K562 (cell line): Measurements from ENCODE around the gene DDAH2. TPM values are rescaled to one million over a fixed set of nuclear protein-coding genes. Genes with fewer than 3 reads are reported as not detected.

Experiments used
- CC2D1A ChIP-seq: fragments of 450-650 bp; IDR thresholded peaks from 2 replicates; pipeline ENCODE4 v1.6.1; 2017; ENCODE audit warnings: mild to moderate bottlenecking
- DNMT1 ChIP-seq: fragments of 450-650 bp; IDR thresholded peaks from 2 replicates; pipeline ENCODE4 v1.6.1; 2016; ENCODE audit warnings: antibody characterized with exemption, mild to moderate bottlenecking
- ETV5 ChIP-seq: sonication (generic); formaldehyde crosslinking; IDR thresholded peaks from 2 replicates; pipeline ENCODE4 v1.4.0; 2020; ENCODE audit warnings: low read depth, mild to moderate bottlenecking, missing genetic modification reagents
- HEY1 ChIP-seq: fragments of 250-450 bp; sonication (Bioruptor Pico); IDR thresholded peaks from 2 replicates; pipeline ENCODE4 v1.5.0; 2020; ENCODE audit warnings: mild to moderate bottlenecking, moderate library complexity, borderline replicate concordance
- ILF3 ChIP-seq: fragments of 450-650 bp; IDR thresholded peaks from 2 replicates; pipeline ENCODE4 v1.6.1; 2018; ENCODE audit warnings: antibody characterized with exemption, mild to moderate bottlenecking, moderate library complexity, borderline replicate concordance
- MXD1 ChIP-seq: fragments of 250-450 bp; sonication (Bioruptor Pico); IDR thresholded peaks from 2 replicates; pipeline ENCODE4 v1.8.0; 2021; ENCODE audit warnings: borderline replicate concordance, mild to moderate bottlenecking, moderate library complexity; ENCODE audit not compliant: poor library complexity, severe bottlenecking
- MYBL2 ChIP-seq, 2 experiments: fragments of 450-650 bp in 1 of 2; sonication (generic) in 1 of 2; formaldehyde crosslinking in 1 of 2; IDR thresholded peaks; 2 replicates each; pipeline versions ENCODE4 v1.6.1 to v1.8.1; 2017 to 2022; ENCODE audit warnings: borderline replicate concordance in 1 of 2, inconsistent platforms in 1 of 2, low read depth in 1 of 2, mild to moderate bottlenecking in 1 of 2, missing genetic modification reagents in 1 of 2, moderate library complexity in 1 of 2
- MYC ChIP-seq, 2 experiments: fragments of 250-450 bp in 1 of 2; sonication (Bioruptor Pico) in 1 of 2; IDR thresholded peaks; 2 replicates each; pipeline versions ENCODE4 v1.5.1 to v1.6.1; 2012 to 2021; ENCODE audit warnings: low read depth in 2 of 2, borderline replicate concordance in 1 of 2, improper control_type of control experiment in 1 of 2, low read length in 1 of 2, mild to moderate bottlenecking in 1 of 2, moderate library complexity in 1 of 2
- POLR2A ChIP-seq: fragments of 450-650 bp; conservative IDR thresholded peaks from 2 replicates; pipeline ENCODE4 v1.6.1; 2016
- POLR3G ChIP-seq: IDR thresholded peaks from 2 replicates; pipeline ENCODE4 v1.6.1; 2011; ENCODE audit not compliant: insufficient read length, insufficient replicate concordance; ENCODE audit errors: extremely low read depth
- RCOR1 ChIP-seq, 2 experiments: IDR thresholded peaks; 2 replicates each; pipeline ENCODE4 v1.6.1; 2012; ENCODE audit warnings: low read depth in 2 of 2, low read length in 2 of 2, borderline replicate concordance in 1 of 2, improper control_type of control experiment in 1 of 2
- SRSF3 ChIP-seq: fragments of 200-400 bp; formaldehyde crosslinking; IDR thresholded peaks from 2 replicates; pipeline ENCODE4 v1.6.1; 2016; ENCODE audit warnings: mild to moderate bottlenecking, low read length, moderate library complexity; ENCODE audit not compliant: insufficient read depth
- TOE1 ChIP-seq, 2 experiments: fragments of 450-650 bp in 1 of 2; sonication (generic) in 1 of 2; formaldehyde crosslinking in 1 of 2; IDR thresholded peaks; 2 replicates each; pipeline versions ENCODE4 v1.7.1 to v1.8.0; 2016 to 2022; ENCODE audit warnings: borderline replicate concordance in 2 of 2, mild to moderate bottlenecking in 2 of 2, antibody characterized with exemption in 1 of 2, inconsistent platforms in 1 of 2, low read depth in 1 of 2, missing genetic modification reagents in 1 of 2, moderate library complexity in 1 of 2
- TRIM24 ChIP-seq, 2 experiments: fragments of 450-650 bp; IDR thresholded peaks; 2 replicates each; pipeline ENCODE4 v1.6.1; 2016
- UBTF ChIP-seq, 2 experiments: IDR thresholded peaks; 2 replicates each; pipeline ENCODE4 v1.6.1; 2012; ENCODE audit warnings: improper control_type of control experiment in 2 of 2, low read depth in 2 of 2, low read length in 2 of 2, borderline replicate concordance in 1 of 2
- ZNF174 ChIP-seq: fragments of 250-450 bp; sonication (Bioruptor Pico); IDR thresholded peaks from 2 replicates; pipeline ENCODE4 v1.4.0; 2020; ENCODE audit warnings: mild to moderate bottlenecking
- ZNF23 ChIP-seq: fragments of 250-450 bp; sonication (Bioruptor Pico); IDR thresholded peaks from 2 replicates; pipeline ENCODE4 v1.4.0; 2020; ENCODE audit warnings: mild to moderate bottlenecking
- ZNF764 ChIP-seq: fragments of 250-450 bp; sonication (Bioruptor Pico); IDR thresholded peaks from 2 replicates; pipeline ENCODE4 v1.4.0; 2020; ENCODE audit warnings: low read depth, mild to moderate bottlenecking, moderate library complexity
- ZZZ3 ChIP-seq: fragments of 450-650 bp; IDR thresholded peaks from 2 replicates; pipeline ENCODE4 v1.6.1; 2016; ENCODE audit warnings: antibody characterized with exemption, mild to moderate bottlenecking, moderate library complexity
- polyA plus RNA-seq, 8 experiments: library from polyadenylated mRNA; depleted of rRNA in 4 of 8; stranded (reverse) in 5 of 8; unstranded in 3 of 8; fragments of >200 nt; fragmentation: Nextera tagmentation in 2 of 8; fragmentation: Illumina TruSeq in 1 of 8; extraction: Ambion mirVana in 2 of 8; extraction: Trizol in 1 of 8; gene quantifications; 2 replicates each; pipeline versions ENCODE4 v1.2.1 to v1.2.3, GENCODE V29; 2011 to 2014; ENCODE audit warnings: inconsistent platforms in 1 of 8, missing spikeins in 1 of 8
- total RNA-seq, 7 experiments: library from RNA; depleted of rRNA in 6 of 7; stranded (reverse); fragments of >200 nt in 6 of 7; fragmentation: Illumina TruSeq in 2 of 7; extraction: Trizol in 2 of 7; gene quantifications; 2 replicates each; pipeline versions ENCODE4 v1.2.1 to v1.2.3, GENCODE V29; 2011 to 2021; ENCODE audit warnings: low replicate concordance in 1 of 7

The DDAH2 gene
- total and polyA plus RNA-seq, 9 of the 15 experiments (the other 6 are each of a cell fraction or from before 2014, with no cell fraction given), result 1.8 to 45.4 (median 21.4) TPM

- TF ChIP-seq RCOR1 (IDR thresholded peaks at IDR 0.05; ENCODE audit: borderline replicate concordance in 1 of 2, low read depth in 2 of 2, low read length in 2 of 2), result peak; percentile 61 to 63; a peak in 1 of 4 replicates
- no peak for TF ChIP-seq MYBL2 (IDR thresholded peaks at IDR 0.05; ENCODE audit: low read depth)
- TF ChIP-seq MYBL2 (CRISPR knock-in tag; IDR thresholded peaks at IDR 0.05; ENCODE audit: borderline replicate concordance), result no peak
- TF ChIP-seq TRIM24 (IDR thresholded peaks at IDR 0.05), result peak; percentile 39 to 40; a peak in 2 of 4 replicates
- TF ChIP-seq ZZZ3, result no peak
- no peak for TF ChIP-seq ILF3
- TF ChIP-seq ZNF174 (CRISPR knock-in tag), result 0 out of 2 replicates have a peak, but pooled peaks have one; percentile 0
- TF ChIP-seq TOE1 (IDR thresholded peaks at IDR 0.05; ENCODE audit: borderline replicate concordance), result no peak
- peak; percentile 97; the same call in 1 of the 2 replicates for TF ChIP-seq TOE1 (CRISPR knock-in tag; IDR thresholded peaks at IDR 0.05; ENCODE audit: borderline replicate concordance, low read depth)
- TF ChIP-seq ETV5 (CRISPR knock-in tag), result peak; percentile 92
- TF ChIP-seq HEY1 (CRISPR knock-in tag), result 0 out of 2 replicates have a peak, but pooled peaks have one; percentile 76
- peak; percentile 96 for TF ChIP-seq POLR2A
- peak; percentile 77; the same call in 1 of the 2 replicates for TF ChIP-seq DNMT1
- peak in 1 of 2 experiments; percentile 44; a peak in 1 of 4 replicates for TF ChIP-seq UBTF (IDR thresholded peaks at IDR 0.05; ENCODE audit: borderline replicate concordance in 1 of 2, low read depth in 2 of 2, low read length in 2 of 2)
- peak; percentile 61 for TF ChIP-seq CC2D1A
- no peak; the same call in 1 of the 2 replicates for TF ChIP-seq ZNF23 (CRISPR knock-in tag)
- TF ChIP-seq POLR3G, result no peak
- peak; percentile 59 for TF ChIP-seq MXD1 (CRISPR knock-in tag)
- TF ChIP-seq SRSF3, result peak; percentile 99
- TF ChIP-seq ZNF764 (CRISPR knock-in tag), result peak; percentile 44; the same call in 1 of the 2 replicates
- TF ChIP-seq MYC (IDR thresholded peaks at IDR 0.05; ENCODE audit: low read depth, low read length), result peak; percentile 99
- peak; percentile 98 for TF ChIP-seq MYC (CRISPR knock-in tag; IDR thresholded peaks at IDR 0.05; ENCODE audit: borderline replicate concordance, low read depth)
These were observed 10.7 kb upstream of the DDAH2 start, which contains the start of gene MSH5 (continued) for GRCh38 chr6:31739639-31740396.
